Measurements from ENCODE around the gene EIF4E1B.

DNA sequence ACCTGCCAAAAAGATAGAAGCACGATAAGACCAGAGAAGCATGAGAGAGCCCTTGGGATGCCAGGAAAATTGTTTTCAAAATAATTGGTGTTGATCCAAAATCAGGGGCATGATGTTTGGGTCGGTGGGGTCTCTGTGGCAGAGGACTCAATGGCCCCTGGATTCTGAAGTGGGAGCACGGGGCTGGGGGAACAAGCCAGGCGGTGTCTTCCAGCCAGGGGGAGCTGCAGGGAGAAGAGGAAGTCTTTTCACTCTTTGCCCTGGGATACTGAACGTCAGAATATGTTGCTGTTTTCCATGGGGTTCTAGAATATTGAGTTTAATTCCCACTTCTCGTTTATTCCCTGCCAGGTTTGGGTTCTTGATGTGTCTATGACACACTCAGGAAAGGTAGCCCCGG is 37.2 kb downstream of the EIF4E1B start:
- TF ChIP-seq, protein P1, sequence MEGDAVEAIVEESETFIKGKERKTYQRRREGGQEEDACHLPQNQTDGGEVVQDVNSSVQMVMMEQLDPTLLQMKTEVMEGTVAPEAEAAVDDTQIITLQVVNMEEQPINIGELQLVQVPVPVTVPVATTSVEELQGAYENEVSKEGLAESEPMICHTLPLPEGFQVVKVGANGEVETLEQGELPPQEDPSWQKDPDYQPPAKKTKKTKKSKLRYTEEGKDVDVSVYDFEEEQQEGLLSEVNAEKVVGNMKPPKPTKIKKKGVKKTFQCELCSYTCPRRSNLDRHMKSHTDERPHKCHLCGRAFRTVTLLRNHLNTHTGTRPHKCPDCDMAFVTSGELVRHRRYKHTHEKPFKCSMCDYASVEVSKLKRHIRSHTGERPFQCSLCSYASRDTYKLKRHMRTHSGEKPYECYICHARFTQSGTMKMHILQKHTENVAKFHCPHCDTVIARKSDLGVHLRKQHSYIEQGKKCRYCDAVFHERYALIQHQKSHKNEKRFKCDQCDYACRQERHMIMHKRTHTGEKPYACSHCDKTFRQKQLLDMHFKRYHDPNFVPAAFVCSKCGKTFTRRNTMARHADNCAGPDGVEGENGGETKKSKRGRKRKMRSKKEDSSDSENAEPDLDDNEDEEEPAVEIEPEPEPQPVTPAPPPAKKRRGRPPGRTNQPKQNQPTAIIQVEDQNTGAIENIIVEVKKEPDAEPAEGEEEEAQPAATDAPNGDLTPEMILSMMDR (IDR thresholded peaks at IDR 0.05): no peak
- no peak for TF ChIP-seq EZH2 (IDR thresholded peaks at IDR 0.05; ENCODE audit: borderline replicate concordance, insufficient read depth, low read depth, low read length, poor library complexity, severe bottlenecking)
